ENCODE results near the gene GALNT7.

GALNT7 gene

DNA sequence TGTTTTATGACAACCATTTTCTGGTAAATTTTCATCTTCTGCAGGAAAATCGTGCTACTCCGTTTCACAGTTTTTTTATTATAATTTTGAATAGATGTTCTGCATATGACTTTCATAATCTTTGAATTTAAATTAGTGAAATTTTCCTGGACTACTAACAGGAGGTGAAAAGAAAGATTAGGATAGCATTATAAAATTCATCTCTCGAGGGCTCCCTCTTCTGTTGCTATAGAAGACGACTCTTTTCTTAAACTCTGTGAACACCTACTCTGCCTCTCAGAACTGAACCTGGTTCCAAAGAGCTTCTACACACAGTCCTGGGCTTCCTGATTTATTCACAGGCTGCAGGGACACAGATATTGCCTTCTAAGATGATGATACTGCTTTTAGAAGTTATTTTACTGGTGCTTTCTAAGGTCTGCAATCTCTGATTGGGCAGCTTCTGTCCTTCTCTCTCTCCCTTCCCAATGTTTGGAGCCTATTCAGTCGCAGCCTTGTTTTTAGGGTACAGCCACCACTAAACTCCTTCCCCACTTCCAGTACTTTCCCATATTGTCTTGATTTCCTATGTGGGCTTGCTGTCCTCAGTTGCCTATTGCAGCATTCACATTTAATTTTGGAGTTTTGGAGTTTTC lies 192.1 kb downstream of the GALNT7 start:
- H3K4me2 ChIP-seq (ENCODE audit: low read length): no peak overlapping the region
- H3K9me3 ChIP-seq (ENCODE audit: control insufficient read depth, low read length): no peaks in the 10 kb centered on the region
- no peak overlapping the region for H3K27ac ChIP-seq
- no peak overlapping the region for H3K4me3 ChIP-seq (ENCODE audit: low read depth, low read length)
- TF ChIP-seq, protein P1, sequence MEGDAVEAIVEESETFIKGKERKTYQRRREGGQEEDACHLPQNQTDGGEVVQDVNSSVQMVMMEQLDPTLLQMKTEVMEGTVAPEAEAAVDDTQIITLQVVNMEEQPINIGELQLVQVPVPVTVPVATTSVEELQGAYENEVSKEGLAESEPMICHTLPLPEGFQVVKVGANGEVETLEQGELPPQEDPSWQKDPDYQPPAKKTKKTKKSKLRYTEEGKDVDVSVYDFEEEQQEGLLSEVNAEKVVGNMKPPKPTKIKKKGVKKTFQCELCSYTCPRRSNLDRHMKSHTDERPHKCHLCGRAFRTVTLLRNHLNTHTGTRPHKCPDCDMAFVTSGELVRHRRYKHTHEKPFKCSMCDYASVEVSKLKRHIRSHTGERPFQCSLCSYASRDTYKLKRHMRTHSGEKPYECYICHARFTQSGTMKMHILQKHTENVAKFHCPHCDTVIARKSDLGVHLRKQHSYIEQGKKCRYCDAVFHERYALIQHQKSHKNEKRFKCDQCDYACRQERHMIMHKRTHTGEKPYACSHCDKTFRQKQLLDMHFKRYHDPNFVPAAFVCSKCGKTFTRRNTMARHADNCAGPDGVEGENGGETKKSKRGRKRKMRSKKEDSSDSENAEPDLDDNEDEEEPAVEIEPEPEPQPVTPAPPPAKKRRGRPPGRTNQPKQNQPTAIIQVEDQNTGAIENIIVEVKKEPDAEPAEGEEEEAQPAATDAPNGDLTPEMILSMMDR (IDR thresholded peaks at IDR 0.05): no peak
- H2AFZ ChIP-seq: no peak overlapping the region
- no peaks in the 10 kb centered on the region for H3K36me3 ChIP-seq (ENCODE audit: control insufficient read depth, insufficient read depth, low read length)
- no peaks in the 10 kb centered on the region for H3K27me3 ChIP-seq (ENCODE audit: control insufficient read depth, insufficient read depth, low read length)
- H3K79me2 ChIP-seq: no peaks in the 10 kb centered on the region
- no peak overlapping the region for H3K9ac ChIP-seq
- H3K4me1 ChIP-seq: no peaks in the 10 kb centered on the region

DNA sequence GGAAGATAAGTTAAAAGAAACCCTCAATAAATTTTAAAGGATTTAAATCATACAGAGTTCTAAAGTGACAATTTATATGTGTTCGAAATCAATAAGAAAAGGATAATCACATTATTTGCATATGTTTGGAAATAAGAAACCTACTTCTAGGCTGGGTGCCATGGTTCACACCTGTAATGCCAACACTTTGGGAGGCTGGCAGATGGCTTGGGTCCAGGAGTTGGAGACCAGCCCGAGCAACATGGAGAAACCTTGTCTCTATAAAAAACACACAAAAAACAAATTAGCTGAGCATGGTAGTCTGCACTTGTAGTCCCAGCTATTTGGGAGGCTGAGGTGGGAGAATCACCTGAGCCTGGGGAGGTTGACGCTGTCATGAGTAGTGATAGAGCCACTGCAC lies 194.1 kb downstream of the GALNT7 start:
- TF ChIP-seq, protein P1 (IDR thresholded peaks at IDR 0.05): no peak
- H3K36me3 ChIP-seq (ENCODE audit: control insufficient read depth, insufficient read depth, low read length): no peaks in the 10 kb centered on the region
- no peak overlapping the region for H3K4me3 ChIP-seq (ENCODE audit: low read depth, low read length)
- H2AFZ ChIP-seq: no peak overlapping the region
- H3K27me3 ChIP-seq (ENCODE audit: control insufficient read depth, insufficient read depth, low read length): no peaks in the 10 kb centered on the region
- H3K4me2 ChIP-seq (ENCODE audit: low read length): no peak overlapping the region
- H3K9ac ChIP-seq: no peak overlapping the region
- H3K27ac ChIP-seq: no peak overlapping the region
- H3K4me1 ChIP-seq: no peaks in the 10 kb centered on the region
- H3K79me2 ChIP-seq: no peaks in the 10 kb centered on the region
- no peaks in the 10 kb centered on the region for H3K9me3 ChIP-seq (ENCODE audit: control insufficient read depth, low read length)

DNA sequence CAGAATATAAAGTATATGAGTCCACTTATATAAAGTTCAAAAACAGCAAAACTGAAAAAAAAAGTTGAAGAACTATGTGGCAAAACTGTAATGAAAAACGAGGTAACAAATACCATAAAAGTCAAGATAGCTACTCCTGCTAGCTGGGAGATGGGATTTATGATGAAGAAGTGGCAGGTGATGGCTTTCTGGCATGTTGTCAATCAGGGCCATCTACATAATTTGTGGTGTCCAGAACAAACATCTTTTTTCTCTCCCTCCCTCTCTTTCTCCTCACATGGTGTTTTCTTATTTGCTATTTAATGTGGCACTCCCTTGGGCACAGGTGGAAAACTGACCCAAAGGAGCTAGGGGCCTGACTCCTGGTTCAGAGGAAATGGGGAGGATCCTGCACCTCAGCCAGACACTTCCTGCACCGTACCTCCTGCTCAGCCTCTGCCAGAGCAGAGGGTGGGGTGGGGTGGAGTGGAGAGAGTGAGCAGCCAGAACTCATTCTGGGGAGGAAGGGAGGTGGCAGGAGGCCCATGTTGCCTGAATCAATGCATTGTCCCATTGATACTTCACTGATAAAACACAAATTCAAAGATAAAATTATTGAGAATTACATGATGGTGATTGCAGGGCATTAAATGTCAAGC lies 196.9 kb downstream of the GALNT7 start:
- Histone ChIP-seq H3K4me3 (ENCODE audit: low read depth, low read length) (no peak overlapping the region), H2AFZ (no peak overlapping the region), H3K27ac (no peak overlapping the region), H3K36me3 (ENCODE audit: control insufficient read depth, insufficient read depth, low read length) (no peaks in the 10 kb centered on the region), H3K79me2 (no peaks in the 10 kb centered on the region), H3K9me3 (ENCODE audit: control insufficient read depth, low read length) (no peaks in the 10 kb centered on the region), H3K4me1 (no peaks in the 10 kb centered on the region), H3K4me2 (ENCODE audit: low read length) (no peak overlapping the region), H3K9ac (no peak overlapping the region), H3K27me3 (ENCODE audit: control insufficient read depth, insufficient read depth, low read length) (no peaks in the 10 kb centered on the region)
- TF ChIP-seq, protein P1 (IDR thresholded peaks at IDR 0.05): no peak

DNA sequence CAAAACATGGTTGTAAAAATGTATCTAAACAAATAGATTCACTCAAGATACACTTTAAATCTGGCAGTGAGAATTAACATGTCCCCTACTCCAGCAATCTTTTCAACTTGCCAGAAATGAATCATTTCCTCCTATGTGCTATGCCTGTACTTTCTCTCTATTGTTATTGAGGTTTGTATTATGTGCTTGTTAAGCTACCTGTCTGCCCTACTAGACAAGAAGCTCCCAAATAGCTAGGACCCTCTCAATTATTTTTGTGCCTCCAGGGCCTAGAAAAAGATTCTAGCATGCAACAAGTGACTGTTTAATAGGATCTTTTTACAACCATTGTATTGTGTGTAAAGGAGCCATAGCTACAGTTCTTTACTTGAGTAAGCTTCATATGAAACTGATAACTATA lies 198.7 kb downstream of the GALNT7 start:
- Histone ChIP-seq H3K36me3 (ENCODE audit: control insufficient read depth, insufficient read depth, low read length) (no peaks in the 10 kb centered on the region), H3K27ac (no peak overlapping the region), H3K4me1 (no peaks in the 10 kb centered on the region), H2AFZ (no peak overlapping the region), H3K4me2 (ENCODE audit: low read length) (no peak overlapping the region), H3K79me2 (no peaks in the 10 kb centered on the region), H3K9ac (no peak overlapping the region), H3K9me3 (ENCODE audit: control insufficient read depth, low read length) (no peaks in the 10 kb centered on the region), H3K4me3 (ENCODE audit: low read depth, low read length) (no peak overlapping the region), H3K27me3 (ENCODE audit: control insufficient read depth, insufficient read depth, low read length) (no peaks in the 10 kb centered on the region)
- TF ChIP-seq, protein P1 (IDR thresholded peaks at IDR 0.05): no peak

DNA sequence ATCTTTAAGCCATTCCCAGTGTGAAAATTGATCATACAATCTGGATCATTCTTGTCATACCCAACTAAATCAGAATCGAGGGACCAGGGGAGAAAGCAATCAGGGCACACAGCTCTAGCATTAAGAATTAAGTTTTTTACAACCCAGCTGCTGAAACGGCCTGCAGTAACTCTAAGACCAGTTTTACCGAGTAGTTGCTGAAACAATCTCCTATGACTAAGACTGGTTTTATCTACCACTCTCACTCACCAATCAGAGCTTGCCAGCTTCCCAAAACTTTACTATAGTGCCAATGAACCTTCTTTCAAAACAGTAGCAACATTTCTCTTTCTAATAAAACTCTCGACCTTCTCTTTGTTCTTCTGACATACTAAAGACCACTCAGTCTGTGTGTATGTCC lies 199.3 kb downstream of the GALNT7 start:
- TF ChIP-seq, protein P1 (IDR thresholded peaks at IDR 0.05): no peak
- H3K27me3 ChIP-seq (ENCODE audit: control insufficient read depth, insufficient read depth, low read length): no peaks in the 10 kb centered on the region
- H3K9ac ChIP-seq: no peak overlapping the region
- H3K27ac ChIP-seq: no peak overlapping the region
- H3K4me2 ChIP-seq (ENCODE audit: low read length): no peak overlapping the region
- no peak overlapping the region for H2AFZ ChIP-seq
- H3K4me1 ChIP-seq: no peaks in the 10 kb centered on the region
- no peaks in the 10 kb centered on the region for H3K79me2 ChIP-seq
- no peaks in the 10 kb centered on the region for H3K9me3 ChIP-seq (ENCODE audit: control insufficient read depth, low read length)
- no peaks in the 10 kb centered on the region for H3K36me3 ChIP-seq (ENCODE audit: control insufficient read depth, insufficient read depth, low read length)
- H3K4me3 ChIP-seq (ENCODE audit: low read depth, low read length): no peak overlapping the region

Measured in parathyroid adenoma (tissue), 2 donors.